GOT3 (cell line): ENCODE data around the gene TMEM250.
A peak's percentile ranks its signal among the peaks of the same experiment; 100 is the strongest.
"Not testable (repeated sequence)": the region's sequence is repeated elsewhere in the genome, so short reads cannot be mapped to it uniquely, and the experiment has no call there.

ENCODE experiments used
- DNase-seq: peaks from one replicate; lab custom pipeline; 2025; ENCODE audit warnings: mixed read lengths; lab: John Stamatoyannopoulos, UW

TMEM250 gene

DNA sequence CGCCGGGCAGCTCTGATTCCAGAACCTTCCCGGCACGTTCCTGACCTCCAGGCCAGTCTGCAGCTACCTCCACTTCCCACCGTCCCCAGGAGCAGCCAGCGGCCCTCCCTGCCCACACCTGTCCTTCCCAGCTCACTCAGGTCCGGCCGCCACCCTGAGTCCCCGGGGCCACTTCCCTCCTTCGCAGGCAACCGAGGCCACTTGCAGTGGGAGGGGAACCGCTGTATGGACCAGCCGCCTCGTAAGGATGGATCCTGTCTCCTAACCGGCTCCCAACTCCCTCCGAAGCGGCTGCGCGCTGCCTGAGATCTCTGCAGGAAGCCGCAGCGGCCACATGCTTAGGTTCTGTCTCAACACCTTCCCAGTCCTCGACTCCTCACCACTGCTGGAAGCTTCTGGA lies 7.5 kb downstream of the TMEM250 start:
- no peak for DNase-seq

DNA sequence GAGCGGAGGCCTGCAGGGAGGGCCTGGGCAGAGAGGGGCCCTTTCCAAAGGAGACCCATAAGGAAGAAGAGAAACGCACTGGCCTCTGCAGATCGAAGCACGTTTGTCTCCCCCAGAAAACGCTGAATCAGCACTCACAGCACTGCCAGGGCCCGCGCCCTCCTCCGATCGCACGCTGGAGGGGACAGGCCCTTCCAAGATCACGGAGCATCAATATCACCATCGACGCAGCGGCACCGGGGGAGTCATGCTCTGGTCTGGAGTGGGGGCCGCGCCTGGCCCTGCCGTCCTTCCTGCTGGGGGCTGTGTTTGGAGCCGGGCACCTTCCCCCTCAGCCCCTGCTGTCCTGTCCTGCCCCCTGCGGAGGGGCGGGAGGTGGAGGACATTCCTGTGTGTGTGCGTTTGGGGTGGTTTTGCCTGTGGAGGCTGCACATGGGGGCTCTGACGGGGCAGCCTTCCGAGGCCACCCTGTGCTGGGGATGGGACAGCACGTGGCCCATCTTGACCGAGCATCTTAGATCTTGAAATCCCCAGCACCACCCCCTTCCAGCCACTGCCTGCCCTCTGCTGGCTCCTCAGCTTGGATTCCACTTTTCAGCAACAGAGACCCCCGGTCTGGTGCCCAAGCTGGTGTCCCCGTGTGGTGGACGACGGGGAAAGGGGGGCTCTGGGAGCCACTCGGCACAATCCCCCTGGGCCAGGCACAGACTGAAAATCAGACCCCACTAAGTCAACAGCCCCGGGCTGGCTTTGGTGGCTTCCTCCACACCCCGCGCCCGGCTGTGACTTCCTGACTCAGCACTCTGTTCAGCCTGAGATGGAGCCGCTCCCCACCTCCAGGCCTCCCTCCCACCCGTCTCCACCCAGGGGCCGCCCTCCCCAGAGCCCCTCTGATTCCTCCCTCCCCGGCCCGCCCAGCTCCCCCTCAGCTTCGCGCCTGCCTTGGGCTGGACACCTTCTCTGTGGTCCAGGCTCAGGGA lies 8.3 kb downstream of the TMEM250 start:
- no peak for DNase-seq

- peak; percentile 77 for DNase-seq
Observed at GRCh38 chr9:136109351-136110081, 9.2 kb downstream of the TMEM250 start.

GRCh38 chr9:136108648-136109266 lies 9.9 kb downstream of the TMEM250 start:
- no peak for DNase-seq

DNA sequence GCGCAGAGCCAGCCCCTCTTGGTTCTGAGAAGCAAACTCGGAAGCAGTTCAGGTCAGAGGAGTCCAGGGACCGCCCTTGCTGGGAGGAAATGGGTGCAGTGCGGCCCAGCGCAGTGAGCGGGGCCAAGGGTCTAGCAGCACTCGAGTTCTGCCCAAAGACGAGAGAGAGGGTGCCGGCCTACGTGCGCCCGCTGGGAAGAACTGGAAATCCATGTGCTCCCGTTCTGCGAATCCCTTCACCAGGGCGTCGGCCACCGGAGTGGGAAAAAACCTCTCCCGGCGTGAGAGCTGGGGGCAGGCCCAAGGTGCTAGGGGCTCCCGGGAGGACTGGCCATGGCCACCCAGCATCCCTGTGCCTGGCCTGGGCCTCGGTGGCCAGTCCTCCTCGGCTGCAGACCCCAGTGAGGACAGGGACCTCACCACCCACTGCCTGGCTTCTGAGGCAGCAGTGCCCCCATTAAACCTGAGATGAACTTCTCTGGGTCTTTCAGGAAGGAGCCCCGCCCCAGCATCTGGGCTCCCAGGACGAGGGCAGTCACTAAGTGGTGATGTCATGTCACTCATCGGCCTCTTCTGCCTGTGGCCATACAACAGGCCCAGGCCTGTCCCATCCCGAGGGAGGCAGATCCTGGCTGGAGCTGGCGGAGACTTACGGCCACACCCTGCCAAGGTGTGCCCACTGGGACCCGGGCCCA lies 10.6 kb downstream of the TMEM250 start:
- DNase-seq: no peak

DNA sequence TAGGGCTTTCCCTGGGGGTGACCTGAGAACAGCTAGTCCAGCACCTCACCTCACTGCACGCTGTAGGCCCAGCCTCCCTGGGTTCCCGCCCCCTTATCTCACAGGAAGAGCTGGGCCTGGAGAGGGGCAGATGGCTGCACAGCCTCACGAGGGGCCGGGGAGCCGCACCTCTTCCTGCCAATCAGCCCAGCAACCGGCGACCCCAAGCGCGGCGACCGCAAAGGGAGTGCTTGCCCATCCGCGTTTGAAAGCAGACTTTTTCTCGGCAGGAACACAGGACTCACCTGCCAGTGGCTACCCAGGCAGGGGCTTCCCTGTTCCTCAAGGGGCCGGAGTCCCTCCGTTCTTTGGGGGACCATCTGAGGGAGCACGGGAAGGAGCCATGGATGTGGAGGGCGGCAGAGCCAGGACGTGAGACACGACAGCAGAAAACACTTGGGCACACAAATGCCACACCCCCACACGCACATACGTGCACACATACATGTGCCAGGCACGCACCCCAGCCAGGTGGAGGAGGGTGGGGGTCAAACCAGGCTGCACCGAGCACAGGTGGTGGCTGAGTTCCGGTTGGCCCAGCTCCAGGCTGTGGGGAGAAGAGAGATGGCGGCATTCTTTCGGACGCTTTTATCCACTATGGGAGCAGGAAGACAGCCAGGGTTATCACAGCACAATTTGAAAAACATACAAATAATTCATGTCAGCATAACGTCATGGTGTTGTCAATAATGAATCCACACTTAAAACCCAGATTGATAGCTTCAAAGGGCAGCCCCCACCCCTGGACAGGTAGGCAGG lies 11.3 kb downstream of the TMEM250 start:
- no peak for DNase-seq

- DNase-seq: no peak
Observed at GRCh38 chr9:136105398-136106135, 13.1 kb downstream of the TMEM250 start.

DNA sequence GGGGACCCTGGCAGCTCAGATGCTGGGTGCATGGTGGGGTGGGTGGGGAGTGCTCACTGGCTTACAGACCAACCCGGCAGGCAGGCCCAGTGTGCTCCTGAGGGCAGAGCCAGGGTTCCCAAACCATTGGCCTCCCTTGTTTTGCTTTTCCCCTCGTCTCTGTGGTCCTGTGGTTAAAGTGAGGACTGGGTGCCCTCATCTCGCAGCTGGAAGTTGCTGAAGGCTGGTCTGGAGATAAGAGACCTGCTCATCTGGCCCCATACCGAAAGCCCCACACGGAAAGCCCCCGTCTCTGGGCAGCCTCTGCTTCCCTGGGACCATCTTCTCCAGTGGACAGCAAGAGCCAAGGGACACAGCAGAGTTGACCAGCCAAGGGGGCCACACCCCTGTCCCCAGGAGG lies 13.8 kb downstream of the TMEM250 start:
- no peak for DNase-seq

GRCh38 chr9:136104488-136104800 lies 14.2 kb downstream of the TMEM250 start:
- no peak for DNase-seq

DNA sequence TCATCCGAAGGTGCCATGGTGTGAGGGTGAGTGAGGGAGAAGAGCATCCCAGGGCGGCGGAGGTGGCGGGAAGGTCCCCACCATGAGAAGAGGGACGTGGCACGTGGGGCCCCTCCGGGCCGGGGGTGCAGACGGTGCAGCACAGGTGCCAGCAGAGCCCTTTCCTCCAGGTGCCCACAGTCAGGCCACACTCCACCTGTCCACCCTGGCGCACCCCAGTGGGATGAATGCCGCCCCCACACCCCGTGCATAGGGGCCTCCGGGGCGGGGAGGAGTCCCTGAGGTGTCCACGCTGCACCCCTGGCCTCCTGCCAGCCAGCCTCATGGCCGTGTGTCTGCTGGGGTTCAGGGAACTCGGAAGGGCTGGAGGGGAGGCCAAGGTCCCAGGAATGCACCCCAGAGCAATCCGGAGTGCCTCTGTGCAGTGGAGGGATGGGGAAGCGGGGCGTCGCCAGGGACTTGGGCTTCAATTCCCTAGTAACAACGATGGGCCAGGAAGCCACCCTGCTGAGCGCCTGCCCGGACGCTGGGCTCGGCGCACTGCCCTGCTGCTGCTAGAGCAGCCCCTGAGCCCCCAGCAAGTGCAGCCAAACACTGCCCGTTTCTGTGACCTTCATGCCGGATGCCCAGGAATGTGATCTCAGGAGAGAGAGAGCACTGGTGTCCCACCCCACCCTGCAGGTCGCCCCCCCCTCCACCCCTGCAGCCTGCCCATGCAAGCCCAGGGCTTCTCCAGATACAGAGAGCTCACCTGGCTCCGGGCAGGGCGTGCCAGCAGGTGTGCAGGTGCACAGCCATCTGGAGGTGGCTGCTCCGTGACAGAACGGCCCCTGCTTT lies 14.8 kb downstream of the TMEM250 start:
- DNase-seq: no peak

- DNase-seq: not testable (repeated sequence)
Observed at GRCh38 chr9:136101615-136102074, 17.0 kb downstream of the TMEM250 start.

DNA sequence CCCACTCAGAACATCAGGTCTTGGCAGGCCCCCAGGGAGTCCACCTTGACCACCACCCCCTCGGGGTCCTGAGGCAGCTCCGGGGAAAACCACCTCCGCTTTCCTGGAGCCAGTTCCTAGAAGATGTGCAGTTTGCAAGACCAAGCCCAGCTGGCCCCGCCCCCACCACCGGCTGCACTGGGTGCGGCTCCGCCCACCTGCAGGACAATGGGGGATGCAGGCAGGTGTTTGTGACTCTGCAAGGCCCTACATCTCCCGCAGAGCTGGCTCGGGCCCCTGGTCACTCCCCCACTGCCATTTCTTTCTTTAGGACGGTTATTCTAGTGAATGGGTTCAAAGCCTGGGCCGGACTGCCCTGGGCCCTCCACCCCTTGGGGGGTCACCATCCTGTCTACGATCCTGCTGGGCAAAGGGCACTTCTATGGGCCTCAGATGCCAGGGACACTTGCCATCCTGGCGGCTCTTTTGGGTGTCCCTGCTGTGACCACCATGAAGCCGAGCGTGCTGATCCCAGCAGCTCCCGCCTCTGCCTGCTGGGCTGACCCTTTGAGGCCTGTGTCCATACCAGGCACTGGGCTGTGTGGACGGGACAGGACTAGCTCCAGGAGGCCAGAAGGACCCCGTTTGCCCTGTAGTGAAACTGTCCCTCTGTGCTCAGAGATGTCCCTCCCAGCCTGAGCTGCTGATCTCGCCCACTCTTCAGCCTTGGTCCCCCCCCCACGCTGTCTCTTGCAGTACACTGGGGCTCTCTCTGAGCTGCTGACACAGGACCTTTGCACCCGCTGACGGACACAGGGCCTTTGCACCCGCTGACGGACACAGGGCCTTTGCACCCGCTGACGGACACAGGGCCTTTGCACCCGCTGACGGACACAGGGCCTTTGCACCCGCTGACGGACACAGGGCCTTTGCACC lies 17.7 kb downstream of the TMEM250 start:
- no peak for DNase-seq

DNA sequence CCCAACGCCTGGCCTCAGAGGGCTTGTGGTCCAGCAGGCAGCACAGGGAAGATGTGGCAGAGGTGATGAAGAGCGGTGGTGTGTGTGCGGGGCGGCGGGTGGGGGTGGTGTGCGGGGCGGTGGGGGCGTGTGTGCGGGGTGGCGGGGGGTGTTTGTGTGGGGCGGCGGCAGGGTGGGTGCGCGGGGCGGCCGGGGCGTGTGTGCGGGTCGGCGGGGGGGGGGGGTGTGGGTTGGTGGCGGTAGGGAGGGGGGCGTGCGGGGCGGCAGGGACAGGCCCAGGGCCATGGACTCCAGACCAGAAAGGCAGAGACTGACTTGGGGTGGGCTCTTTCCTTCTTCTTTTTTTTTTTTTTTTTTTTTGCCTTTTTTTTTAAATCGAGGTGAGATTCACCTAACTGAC lies 19.1 kb downstream of the TMEM250 start:
- no peak for DNase-seq

- no peak for DNase-seq
Observed at GRCh38 chr9:136098844-136099243, 19.8 kb downstream of the TMEM250 start.

GRCh38 chr9:136098210-136098609 lies 20.5 kb downstream of the TMEM250 start:
- DNase-seq: no peak

DNA sequence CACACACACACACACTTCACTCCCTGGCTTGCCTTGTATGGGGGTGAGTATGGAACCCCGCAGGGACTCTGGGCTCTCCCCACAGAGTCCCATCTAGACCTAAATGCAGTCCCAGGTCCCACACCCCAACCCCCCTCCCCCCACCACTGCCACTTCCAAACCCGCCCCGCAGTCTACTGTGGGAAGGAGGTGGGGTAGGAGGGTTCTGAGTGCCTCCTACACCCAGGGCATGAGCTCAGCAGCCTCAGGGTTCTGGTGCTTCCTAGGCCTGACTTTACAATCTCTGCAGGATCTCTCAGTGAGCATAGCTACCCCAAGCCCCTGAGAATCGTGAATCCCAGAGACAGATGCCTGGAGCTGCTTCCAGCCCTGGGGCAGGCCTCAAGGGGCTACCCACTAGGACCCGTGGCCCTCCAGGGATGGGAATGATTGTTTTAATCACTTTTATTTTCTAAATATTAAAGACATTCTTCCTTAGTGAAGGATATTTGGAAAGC lies 22.1 kb downstream of the TMEM250 start:
- no peak for DNase-seq

DNA sequence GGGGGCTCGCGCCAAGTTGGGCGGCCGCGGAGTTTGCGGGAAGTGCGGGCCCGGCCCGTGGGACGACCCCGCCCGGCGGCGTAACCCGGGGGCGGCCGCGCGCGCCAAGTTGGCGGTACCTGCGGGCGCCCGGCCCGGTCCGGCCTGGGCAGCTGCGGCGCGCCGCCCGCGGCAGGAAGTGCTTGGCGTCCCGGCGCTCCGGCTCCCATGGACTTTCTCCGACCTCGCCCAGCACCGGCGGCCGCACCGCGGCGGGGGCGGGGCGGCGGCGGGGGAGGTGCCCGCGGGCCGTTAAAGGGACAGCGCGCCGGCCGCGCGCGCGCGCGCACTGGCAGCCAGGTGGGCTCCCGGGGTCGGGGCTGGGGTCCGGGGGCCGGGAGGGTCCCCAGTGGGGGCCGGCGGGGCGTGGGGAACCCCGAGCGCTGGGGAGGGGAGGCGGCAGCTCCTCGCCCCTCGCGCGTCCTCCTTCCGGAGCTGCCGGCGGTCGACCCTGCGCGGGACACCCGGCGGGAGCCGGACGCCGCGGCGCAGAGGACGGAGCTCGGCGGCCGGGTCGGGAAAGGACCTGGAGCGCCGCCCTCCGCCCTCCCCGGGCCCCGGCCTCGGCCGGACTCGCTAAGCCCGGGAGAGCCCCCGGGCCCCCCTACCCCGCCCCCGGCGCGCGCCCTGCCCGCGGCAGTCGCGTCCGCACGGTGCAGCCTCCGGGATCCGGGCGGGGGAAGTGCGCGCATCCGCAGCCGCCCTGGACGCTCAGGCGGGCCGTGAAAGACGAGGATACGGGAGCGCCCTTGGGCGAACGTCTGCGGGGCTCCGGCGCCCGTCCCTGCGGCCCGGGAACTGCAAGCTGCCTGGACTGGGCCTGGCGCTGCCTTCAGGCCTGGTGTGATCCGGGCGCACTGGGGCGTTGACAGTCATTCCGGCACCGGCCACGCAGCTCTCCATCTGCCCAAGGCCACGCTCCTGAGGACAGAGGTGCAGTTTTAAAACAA lies 23.3 kb downstream of the TMEM250 start, which contains the start of gene NACC2:
Gene NACC2, minus strand, starts transcription at position 220 of the 989 bp plus-strand sequence. CDS start 44,768 bp downstream, outside the sequence.
- DNase-seq: no peak
